ENCODE data around the gene TMEM9. TPM values are rescaled to one million over a fixed set of nuclear protein-coding genes. Genes with fewer than 3 reads are reported as not detected.

The TMEM9 gene
- total RNA-seq, 1 donor from 2014 or later: 25.0 TPM

DNA sequence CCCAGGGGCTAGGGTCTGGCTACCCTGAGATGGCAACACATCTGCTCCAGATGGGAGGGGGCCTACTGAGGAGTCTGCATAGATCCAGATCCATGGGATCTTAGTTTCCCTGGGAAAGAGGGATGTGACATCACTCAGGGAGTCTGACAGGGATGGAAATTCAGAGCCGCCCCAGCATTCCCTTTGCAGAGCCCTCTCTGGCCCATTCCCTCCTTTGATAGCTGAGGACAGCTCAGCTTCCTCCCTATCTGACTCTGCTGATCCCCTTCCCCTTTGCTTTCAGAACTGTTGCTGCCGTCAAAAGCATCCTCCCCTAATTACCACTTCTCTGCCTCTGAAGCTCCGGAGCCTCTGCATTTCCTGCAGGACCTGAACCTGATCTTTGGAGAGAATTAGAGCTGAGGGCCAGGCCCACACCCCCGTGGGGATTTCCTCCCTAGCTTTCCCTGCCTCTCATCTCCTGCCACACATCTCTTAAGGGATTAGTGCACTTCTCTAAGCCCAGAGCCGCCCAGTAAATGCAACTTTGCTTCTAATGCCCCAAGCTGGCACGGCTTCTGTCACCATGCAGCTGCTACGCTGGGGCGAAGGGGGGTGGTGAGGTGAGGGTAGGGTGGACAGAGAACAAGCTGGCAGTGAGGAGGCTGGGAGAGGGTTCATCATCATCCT lies 17.8 kb downstream of the TMEM9 start:
- intact Hi-C loops (cut with DNase I): no loop called here

DNA sequence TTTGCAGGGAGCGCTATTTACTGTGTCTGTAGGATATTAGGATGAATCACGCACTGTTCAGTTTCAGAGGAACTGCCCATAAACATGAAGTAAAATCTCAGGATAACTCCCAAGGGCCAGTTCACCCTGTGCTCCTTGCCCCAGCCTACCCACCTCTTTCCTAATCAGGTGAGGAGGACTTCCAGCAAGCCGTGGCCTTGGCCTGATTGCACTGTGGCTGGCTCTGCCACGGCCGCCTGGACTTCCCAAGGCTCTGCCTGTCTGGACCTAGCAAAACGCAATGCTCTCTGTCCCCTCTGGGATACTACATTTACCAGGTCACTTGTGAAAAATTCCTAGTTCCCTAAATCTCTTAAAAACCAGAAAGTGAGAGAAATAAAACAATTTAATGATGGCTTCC lies 19.9 kb downstream of the TMEM9 start:
- no peak for DNase-seq (ENCODE audit: low spot score)
- intact Hi-C loops (cut with DNase I): no loop called here

More for the DNA sequence above, 17.8 kb downstream of the TMEM9 start:
- DNase-seq (ENCODE audit: low spot score): no peak

DNA sequence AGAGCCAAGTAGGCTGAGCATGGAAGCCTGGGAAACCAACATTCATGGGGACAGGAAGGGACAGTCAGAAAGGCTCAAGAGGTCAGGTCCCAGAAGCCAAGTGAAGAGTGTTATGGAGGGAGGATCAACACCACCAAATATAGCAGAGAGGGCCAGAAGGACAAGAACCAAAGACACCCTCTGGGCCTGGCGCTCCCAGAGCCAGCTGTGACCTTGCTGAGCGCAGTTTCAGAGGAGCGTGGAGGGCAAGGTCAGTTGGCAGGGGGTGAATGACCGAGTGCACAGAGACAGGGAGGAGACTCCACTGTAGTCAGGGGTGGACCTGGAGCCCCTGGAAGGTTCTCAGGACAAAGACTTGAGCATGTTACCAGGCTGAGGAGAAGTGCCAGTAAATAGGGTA lies 22.9 kb downstream of the TMEM9 start:
- DNase-seq (ENCODE audit: low spot score): no peak
- intact Hi-C loops (cut with DNase I): no loop called here

DNA sequence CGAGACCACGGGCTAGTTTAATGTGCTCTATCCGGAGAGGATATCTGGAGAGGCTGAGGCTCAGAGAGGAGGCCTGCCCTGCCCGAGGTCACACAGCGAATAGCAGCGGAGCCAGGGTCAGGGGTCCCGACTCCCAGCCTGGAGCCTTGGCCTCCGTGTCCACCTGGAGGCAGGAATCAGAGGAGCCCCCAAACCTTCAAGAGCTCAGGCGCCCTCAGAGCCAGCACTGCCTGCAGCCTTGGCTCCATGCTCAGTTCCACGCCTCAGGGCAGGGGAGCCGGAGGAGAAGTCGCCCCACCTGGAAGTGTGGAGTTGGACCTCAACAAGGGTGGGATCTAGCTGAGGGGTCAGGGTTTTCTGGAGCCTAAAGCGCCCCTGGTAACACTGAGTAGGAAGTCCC lies 25.3 kb downstream of the TMEM9 start:
- intact Hi-C loops (cut with DNase I): no loop called here

DNA sequence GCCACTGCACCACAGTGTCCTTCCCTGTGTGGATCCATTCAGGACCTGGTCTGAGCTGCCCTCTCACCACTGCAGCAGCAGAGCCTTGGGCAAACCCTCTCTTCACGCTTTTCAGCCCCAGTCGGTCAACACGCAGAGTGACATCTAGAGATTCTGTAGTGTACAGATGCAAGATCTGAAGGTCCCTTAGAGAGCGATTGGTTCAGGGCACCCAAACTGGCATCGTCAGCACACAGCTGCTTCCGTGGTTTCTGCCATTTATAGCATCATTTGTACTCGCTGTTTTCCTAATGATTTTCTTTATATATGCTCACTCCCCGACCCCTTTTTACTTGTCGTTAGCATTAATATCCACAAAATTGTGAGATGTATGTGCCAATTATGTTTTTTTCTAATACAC lies 25.8 kb downstream of the TMEM9 start:
- intact Hi-C loops (cut with DNase I): no loop called here
- DNase-seq (ENCODE audit: low spot score): no peak

More for the DNA sequence above, 25.3 kb downstream of the TMEM9 start:
- DNase-seq (ENCODE audit: low spot score): no peak

DNA sequence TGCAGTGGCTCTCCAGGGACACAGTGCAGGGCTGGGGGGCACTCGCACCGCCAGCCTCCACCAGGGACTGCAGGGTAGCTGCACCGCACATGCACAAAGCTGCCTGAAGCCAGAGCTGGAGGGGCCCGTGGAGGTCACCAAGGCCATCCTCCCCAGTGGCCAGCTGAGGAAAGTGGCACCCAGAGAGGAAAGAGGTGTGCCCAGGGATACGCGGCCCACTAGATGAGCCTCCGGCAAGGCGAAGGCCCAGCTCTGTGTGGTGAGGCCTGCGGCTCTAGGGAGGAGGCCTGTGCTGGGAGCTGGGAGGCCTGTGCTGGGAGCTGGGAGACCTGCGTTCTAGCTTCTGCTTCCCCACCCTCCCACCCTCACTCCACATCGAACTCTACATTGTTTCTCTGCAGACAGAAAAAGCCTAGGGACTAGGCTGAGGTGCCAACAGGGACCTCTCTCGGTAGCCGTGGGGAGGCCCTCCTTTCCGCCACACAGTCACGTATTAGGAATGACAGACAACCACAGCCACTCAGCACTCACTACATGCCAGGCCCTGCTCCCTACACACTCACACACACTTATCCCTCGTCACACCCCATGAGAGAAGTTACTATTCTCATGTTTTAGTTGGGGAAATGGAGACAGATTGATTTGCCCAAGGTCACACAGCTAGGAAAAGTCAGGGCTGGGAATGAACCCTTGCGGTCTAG lies 26.4 kb downstream of the TMEM9 start:
- DNase-seq (ENCODE audit: low spot score): no peak
- intact Hi-C loops (cut with DNase I): no loop called here

DNA sequence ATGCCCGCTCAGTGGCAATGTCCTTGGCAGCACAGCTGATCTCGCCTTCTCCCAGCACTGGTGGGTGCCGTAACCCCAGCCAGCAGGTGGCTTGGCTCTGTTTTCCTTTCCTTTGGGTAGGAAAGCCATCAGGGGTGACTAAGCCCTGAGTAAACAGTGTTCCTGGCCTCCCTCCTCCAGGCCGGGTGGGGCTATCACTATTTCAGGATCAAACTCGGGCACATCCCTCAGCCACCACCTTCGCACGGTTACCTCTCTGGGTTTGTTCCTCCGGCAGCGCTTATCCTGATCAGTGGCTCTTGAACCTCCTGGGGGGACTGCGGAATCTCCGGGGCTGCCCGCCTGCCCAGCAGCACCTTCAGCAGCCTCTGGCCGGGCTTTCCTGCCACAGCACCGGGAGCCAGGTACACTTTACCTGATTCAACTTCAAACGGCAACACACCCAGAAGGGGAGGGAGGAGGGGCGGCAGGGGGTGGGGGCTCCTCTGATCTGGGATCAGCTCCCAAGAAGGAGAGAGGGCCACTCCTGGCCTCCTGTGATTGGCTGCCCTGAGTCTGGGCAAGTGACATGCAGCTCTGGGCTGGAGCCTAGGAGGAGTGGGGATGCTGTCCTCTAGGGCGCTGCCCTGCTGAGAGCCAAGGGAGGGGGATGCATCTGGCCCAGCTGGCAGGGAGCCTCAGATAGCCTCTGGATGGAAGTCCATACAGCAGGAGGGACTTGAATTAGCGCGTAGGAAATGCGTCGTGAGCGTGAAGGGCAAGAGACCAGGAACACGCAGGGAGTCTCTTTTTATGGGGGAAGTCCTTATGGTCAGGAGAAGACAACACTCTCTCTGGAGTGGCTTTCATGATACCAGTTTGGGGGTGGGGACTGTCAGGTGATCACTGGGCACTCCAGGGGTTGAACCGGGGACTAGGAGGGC lies 27.2 kb downstream of the TMEM9 start, which contains the start of gene ASCL5:
ASCL5 (minus strand) TSS at position 353 of the 923 bp plus-strand sequence. CDS start 11,812 bp downstream, outside the sequence.
- intact Hi-C loops (cut with DNase I): no loop called here
- no peak for DNase-seq (ENCODE audit: low spot score)

DNA sequence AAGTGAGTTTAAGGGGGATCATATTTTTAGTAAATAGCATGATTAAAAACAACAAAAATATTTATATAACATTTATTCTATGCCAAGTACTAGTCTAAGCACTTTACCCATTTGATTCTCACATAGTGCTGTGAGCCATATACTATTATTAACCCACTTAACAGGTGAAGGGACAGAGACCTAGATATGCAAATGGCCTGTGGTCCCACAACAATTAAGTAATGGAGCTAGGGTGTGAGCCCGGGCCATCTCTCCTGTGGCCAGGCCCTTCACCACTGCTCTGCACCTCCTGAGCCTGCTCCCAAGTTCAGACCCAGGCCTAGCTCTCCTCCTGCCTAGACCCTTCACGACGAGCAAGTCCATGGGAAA lies 27.8 kb downstream of the TMEM9 start:
- no peak for DNase-seq (ENCODE audit: low spot score)
- intact Hi-C loops (cut with DNase I): no loop called here

DNA sequence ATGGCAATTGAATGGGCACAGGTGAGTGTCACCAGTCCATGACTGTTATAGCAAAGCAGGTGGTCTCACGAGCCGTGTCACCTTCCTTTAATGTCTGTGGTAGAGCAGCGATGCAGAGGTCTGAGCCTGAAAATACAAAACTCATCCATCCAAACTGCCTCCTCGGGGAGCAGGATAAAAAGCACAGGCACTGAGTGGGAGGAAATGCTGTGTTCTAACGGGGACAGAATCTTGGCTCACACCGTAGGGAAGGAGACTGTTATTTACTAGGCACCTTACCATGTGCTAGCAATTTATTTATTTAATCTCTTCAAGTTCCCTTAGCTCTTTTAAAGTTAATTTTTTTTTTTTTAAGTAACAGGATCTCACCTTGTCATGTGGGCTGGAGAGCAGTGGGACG lies 28.5 kb downstream of the TMEM9 start:
- no peak for DNase-seq (ENCODE audit: low spot score)
- intact Hi-C loops (cut with DNase I): no loop called here

DNA sequence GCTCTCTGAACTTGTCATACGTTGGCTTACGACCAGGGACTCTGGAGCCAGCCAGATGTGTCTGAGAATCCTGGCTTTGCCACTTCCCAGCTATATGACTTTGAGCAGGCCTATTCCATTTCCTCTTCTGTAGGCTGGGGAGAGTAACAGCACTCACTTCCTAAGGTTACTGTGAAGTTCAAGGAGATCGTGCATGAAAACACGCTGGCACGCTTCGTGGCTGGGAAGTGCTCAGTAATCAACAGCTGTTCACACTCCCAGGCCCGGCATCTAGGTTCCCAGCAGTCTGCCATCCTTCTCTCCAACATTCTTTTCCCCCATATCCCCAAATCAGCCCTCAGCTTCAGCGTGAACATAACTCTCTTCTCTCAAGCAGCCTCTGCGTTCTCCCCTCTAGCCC lies 29.3 kb downstream of the TMEM9 start:
- DNase-seq (ENCODE audit: low spot score): no peak
- intact Hi-C loops (cut with DNase I): no loop called here

DNA sequence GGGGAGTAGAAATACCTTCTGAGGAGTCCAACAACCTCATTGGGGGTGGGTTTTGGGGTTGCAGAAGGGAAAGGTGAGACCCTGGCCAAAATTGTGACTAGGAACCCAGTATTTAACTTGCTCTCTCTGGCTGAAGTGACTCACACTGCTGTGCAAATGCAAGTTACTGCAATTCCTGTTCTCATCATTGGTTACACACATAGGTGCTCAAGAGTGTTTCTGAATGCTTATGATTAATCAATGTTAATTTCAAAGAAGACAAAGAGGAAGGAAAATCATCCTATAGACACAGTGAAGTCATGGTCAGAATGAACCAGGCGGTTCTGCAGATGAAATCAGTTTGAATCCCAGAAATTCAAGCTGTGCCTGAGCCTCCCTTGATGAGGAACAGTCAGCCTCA lies 30.4 kb downstream of the TMEM9 start:
- intact Hi-C loops (cut with DNase I): no loop called here

DNA sequence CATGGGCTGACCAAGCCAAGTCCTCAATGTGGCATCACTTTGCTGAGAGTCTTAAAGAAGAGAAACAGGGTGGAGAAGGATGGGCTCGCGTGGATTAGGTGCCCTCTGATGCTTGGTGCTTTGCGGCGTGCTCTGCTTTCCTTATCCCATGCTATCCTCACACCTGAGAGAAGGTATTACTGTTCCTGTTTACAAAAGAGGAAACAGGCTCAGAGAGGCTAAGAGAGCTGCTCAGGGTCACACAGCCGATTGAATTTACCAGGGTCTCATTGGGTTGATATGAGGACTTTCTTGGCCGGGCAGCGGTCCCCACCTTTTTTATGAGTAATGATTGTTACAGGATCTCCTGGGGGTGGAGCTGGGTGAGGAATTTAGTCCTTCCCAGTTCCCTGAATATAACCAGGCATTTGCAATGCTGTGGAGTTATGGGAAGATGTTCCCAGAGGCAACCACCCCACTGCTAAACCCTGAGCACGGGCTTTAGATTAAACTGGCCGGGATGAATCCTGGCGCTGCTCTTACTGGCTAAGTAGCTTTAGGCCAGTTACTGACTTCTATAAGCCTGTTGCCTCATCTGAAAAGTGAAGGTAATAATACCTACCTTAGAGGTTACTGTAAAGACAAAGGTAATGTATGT lies 31.8 kb downstream of the TMEM9 start:
- no peak for DNase-seq (ENCODE audit: low spot score)
- intact Hi-C loops (cut with DNase I): no loop called here

More for the DNA sequence above, 30.4 kb downstream of the TMEM9 start:
- DNase-seq (ENCODE audit: low spot score): no peak

DNA sequence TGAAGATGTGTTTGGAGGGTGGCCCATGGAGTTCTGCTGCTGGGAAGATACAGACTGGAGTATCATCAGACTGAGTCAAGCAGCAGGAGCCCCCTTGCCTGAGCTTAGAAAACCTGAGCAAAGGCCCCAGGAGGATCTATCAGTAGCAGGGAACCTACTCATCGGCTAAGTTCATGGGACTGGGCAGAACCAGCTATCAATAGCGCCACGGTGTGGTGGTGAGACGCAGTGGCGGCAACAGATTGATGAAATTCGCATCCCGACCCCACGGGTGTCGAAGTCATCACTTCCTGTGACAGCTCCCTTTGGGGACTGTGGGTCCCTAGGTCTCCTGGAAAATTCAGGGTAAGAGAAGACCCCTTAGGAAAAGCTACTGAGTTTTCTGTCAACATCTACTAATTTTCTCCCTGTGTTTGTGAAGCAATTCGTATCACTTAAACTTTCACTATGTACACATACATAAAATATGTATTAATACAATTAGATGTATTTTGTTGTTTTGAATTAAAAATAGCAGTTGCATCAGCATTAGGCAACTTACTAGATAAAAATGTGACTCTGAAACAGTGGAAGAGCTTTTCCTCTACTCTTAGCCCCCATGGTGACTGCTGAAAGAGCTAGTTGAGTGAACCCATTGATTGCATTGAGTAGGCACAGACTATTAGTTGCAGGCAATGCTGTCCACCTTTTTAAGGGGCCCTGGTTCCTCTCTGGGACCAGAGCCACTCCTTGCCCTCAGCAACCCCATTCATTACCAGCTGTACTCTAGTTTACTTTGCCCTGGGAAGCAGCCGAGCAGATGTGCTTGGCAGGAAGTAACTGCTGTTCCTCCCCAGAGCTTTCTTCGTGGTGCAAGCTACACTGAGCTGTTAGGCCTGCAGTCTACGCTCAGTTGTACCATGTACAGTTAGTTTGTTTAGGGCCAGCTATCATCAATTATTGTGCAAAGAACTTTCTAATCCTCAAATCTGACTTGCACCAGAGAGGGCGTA lies 34.8 kb downstream of the TMEM9 start:
- no peak for DNase-seq (ENCODE audit: low spot score)
- intact Hi-C loops (cut with DNase I): no loop called here

DNA sequence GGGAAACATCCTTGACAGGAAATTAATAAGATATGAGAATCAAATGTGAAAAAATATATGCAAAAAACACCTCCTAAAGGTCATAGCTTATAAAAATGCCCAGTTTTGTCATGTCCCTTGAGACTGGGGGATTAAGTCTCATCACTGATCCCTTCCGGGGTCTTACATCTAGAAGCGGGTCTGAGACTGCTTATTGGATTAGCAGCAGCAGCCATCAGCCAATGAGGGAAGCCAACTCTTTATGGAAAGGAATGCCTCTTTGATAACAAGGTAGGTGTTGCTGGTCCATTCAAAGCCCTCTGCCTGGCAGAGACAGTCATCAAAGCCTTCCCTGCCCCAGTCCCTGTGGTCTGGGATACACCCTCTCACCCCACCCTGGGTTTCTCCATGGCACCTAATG lies 38.2 kb downstream of the TMEM9 start:
- intact Hi-C loops (cut with DNase I): no loop called here
- no peak for DNase-seq (ENCODE audit: low spot score)

DNA sequence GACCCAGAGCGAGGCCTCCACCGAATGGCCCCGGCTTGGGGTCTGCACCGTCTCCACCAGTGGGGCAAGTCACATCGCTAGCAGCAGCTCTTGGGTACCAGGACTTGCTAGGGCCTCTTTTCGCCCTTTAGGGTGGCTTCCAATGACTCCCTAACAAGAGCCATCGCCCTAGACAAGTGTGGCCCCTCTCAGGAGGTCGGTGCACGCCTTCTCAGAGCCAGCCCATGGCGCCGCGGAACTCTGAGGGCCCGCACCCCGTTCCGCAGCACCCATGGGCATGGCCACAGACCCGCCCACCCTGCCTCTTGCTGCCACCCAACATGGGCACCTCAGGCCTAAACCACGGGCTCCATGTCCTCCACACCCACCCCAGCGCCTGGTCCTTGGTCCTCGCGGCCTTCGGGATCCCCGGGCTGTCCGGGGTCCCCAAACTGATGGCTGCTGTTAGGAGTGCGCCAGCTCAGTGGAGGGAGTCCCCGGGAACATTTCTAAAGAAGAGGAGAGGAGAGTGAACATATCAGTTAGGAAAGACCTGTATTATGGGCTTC lies 38.8 kb downstream of the TMEM9 start:
- DNase-seq (ENCODE audit: low spot score): no peak
- intact Hi-C loops (cut with DNase I): loop anchor here (2.0 kb wide), 1 partner anchor 145 kb away; no protein-coding TSS in a partner anchor

DNA sequence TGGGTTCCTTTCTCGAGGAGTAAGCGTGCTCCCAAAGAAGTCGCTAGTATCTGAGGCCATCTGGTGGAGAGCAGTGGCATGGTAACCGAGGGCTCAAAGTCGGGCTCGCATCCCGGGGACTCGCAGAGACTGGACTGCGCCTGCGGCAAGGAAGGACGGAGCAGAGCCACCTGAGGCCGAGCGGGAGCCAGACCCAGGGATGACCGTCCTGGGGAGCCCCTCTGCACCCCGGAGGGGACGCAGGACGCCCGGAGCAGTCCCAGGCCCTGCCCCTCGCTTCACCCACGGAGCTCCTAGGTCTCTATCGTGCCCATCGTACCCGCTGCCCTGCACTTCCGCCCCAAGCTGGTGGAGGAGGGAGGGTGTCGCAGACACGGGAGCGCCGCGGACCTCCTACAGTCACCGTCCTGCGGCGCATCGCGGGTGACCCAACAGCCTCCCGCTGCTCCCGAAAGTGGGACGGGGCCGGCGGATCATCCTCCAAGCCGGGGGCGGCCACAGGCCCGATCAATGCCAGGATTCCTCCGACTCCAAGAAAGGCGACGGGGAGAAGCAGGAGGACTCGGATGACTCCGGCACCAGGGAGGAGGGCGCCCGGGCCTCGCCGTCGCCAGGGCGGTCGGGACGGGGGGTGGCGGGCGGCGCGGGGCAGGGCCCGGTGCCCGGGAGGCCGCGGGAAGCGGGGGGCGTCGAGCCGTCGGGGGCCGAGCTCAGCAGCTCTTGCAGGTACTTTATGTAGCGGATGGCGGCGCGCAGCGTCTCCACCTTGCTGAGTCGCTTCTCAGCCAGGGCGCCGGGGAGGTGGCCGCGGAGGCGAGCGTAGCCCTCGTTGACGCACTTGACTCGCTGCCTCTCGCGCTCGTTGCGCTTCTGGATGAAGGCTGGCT lies 39.8 kb downstream of the TMEM9 start:
- DNase-seq (ENCODE audit: low spot score): peak; percentile 88
- intact Hi-C loops (cut with DNase I): loop anchor here (2.0 kb wide), 1 partner anchor 144 kb away; no protein-coding TSS in a partner anchor

Measured in cardiac septum (tissue), 1 donor.